Endothelial cell (in vitro differentiated cells): ENCODE results near the gene CDKN1C. TPM values are rescaled to one million over a fixed set of nuclear protein-coding genes. Genes with fewer than 3 reads are reported as not detected.
A peak's percentile ranks its signal among the peaks of the same experiment; 100 is the strongest.

Experiments used
- DNase-seq: peaks from one replicate; pipeline ENCODE4 v3.0.0; 2021; ENCODE audit warnings: low spot score
- H3K27ac Mint-ChIP-seq: one replicate; pipeline ENCODE4 v1.8.0; 2021; ENCODE audit warnings: mixed read lengths, inconsistent platforms; ENCODE audit not compliant: unreplicated experiment
- H3K27me3 Mint-ChIP-seq: one replicate; pipeline ENCODE4 v1.8.0; 2021; ENCODE audit warnings: mild to moderate bottlenecking, moderate library complexity, mixed read lengths, inconsistent platforms; ENCODE audit not compliant: unreplicated experiment
- H3K36me3 Mint-ChIP-seq: one replicate; pipeline ENCODE4 v1.8.0; 2021; ENCODE audit warnings: mild to moderate bottlenecking, low read depth, mixed read lengths, inconsistent platforms; ENCODE audit not compliant: unreplicated experiment
- H3K4me1 Mint-ChIP-seq: one replicate; pipeline ENCODE4 v1.8.0; 2021; ENCODE audit warnings: mild to moderate bottlenecking, mixed read lengths, inconsistent platforms; ENCODE audit not compliant: unreplicated experiment
- H3K4me3 Mint-ChIP-seq: one replicate; pipeline ENCODE4 v1.8.0; 2021; ENCODE audit warnings: mild to moderate bottlenecking, mixed read lengths, inconsistent platforms; ENCODE audit not compliant: unreplicated experiment
- H3K9me3 Mint-ChIP-seq: one replicate; pipeline ENCODE4 v1.8.0; 2021; ENCODE audit warnings: mixed read lengths, inconsistent platforms; ENCODE audit not compliant: unreplicated experiment
- CTCF ChIP-seq: fragments of 200-600 bp; sonication (generic); IDR thresholded peaks from one replicate; pipeline ENCODE4 v1.5.0; 2021; ENCODE audit warnings: antibody characterized with exemption; ENCODE audit not compliant: unreplicated experiment
- total RNA-seq: library from RNA; stranded (reverse); fragmentation: NEBNext Ultra II Directional; extraction: Animal tissue kit (Norgen Biotek cat#: 25700); gene quantifications from one replicate; pipeline ENCODE4 v1.2.1, GENCODE V29; 2021; ENCODE audit not compliant: unreplicated experiment

The CDKN1C gene
- total RNA-seq, 1 donor from 2014 or later, result 25.3 TPM

GRCh38 chr11:2853401-2853800 is 32.2 kb downstream of the CDKN1C start:
- H3K27ac Mint-ChIP-seq, result no peak overlapping the region
- H3K4me1 Mint-ChIP-seq, result no peaks in the 10 kb centered on the region

DNA sequence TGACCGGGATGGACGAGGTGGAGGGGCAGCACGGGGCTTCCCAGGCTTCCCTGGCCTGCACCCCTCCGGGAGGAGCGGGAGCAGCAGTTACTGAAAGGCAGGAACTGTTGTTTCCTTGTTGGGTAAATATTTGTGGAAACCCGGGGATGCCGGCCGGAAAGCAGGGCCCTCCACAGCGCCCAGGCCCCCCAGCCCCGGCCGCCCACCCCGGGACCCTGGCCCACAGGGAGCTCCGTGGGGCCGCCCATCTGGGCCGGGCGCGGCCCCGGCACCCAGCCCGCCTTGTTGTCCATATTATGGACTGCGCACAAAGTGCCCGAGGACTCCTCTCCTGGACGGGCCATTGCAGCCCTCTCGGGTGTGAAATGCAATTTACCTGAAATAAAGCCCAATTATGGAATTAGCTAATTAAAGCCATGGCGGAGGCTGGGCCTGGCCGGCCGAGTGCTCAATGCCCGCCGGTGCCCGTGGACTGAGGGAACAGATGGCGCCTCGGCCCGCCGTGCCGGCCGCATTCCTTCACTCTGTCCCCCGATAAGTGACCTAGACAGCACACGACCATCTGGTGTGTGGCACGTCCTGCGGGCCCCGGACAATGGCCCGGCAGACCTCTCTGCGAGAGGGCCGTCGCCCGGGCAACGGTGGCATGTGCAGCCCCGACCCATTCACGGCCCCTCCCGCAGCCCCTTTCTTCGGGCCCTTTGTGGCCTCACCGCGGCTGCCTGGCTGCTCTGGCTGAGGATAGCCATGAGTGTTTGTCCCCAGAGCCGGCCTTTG is 35.4 kb downstream of the CDKN1C start:
- Mint-ChIP-seq H3K27me3 (peaks cover 16% of the 10 kb centered on the region), H3K36me3 (peaks cover 8% of the 10 kb centered on the region), H3K4me3 (no peak overlapping the region), H3K9me3 (no peaks in the 10 kb centered on the region), H3K4me1 (no peaks in the 10 kb centered on the region), H3K27ac (no peak overlapping the region)
- DNase-seq, result no peak
- TF ChIP-seq CTCF, result no peak

More at GRCh38 chr11:2853401-2853800, 32.2 kb downstream of the CDKN1C start:
- Mint-ChIP-seq H3K36me3 (peaks cover 8% of the 10 kb centered on the region), H3K9me3 (no peaks in the 10 kb centered on the region), H3K27me3 (peaks cover 15% of the 10 kb centered on the region), H3K4me3 (no peak overlapping the region)
- TF ChIP-seq CTCF, result no peak
- no peak for DNase-seq

DNA sequence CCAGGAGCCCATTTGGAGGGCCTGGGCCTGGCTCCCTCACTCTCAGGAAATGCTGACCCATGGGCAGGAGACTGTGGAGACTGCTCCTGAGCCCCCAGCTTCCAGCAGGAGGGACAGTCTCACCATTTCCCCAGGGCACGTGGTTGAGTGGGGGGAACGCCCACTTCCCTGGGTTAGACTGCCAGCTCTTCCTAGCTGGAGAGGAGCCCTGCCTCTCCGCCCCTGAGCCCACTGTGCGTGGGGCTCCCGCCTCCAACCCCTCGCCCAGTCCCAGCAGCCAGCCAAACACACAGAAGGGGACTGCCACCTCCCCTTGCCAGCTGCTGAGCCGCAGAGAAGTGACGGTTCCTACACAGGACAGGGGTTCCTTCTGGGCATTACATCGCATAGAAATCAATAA is 37.1 kb downstream of the CDKN1C start:
- peaks cover 4% of the 10 kb centered on the region for H3K36me3 Mint-ChIP-seq
- no peaks in the 10 kb centered on the region for H3K4me1 Mint-ChIP-seq
- no peak overlapping the region for H3K4me3 Mint-ChIP-seq
- H3K27ac Mint-ChIP-seq, result peak overlapping the region; percentile 30
- no peak for DNase-seq
- TF ChIP-seq CTCF, result no peak
- H3K27me3 Mint-ChIP-seq, result peaks cover 15% of the 10 kb centered on the region
- no peaks in the 10 kb centered on the region for H3K9me3 Mint-ChIP-seq

DNA sequence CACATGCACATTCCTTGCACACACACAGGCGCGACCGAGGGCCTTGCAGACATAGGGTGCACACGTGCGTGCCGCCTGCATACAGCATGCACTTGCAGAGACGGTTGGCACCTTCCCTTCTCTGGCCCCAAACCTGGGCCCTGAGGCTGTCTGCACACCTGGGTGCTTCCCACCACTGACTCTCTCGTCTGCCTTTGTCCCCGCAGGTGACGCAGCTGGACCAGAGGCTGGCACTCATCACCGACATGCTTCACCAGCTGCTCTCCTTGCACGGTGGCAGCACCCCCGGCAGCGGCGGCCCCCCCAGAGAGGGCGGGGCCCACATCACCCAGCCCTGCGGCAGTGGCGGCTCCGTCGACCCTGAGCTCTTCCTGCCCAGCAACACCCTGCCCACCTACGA is 38.0 kb downstream of the CDKN1C start:
- no peak for DNase-seq
- H3K27ac Mint-ChIP-seq, result no peak overlapping the region
- H3K27me3 Mint-ChIP-seq, result peaks cover 12% of the 10 kb centered on the region
- no peaks in the 10 kb centered on the region for H3K9me3 Mint-ChIP-seq
- H3K36me3 Mint-ChIP-seq, result peaks cover 4% of the 10 kb centered on the region
- H3K4me3 Mint-ChIP-seq, result no peak overlapping the region
- no peaks in the 10 kb centered on the region for H3K4me1 Mint-ChIP-seq
- TF ChIP-seq CTCF, result no peak

GRCh38 chr11:2846470-2846869 is 39.1 kb downstream of the CDKN1C start:
- Mint-ChIP-seq H3K4me3 (no peak overlapping the region), H3K27ac (no peak overlapping the region), H3K27me3 (peaks cover 11% of the 10 kb centered on the region), H3K9me3 (no peaks in the 10 kb centered on the region), H3K4me1 (no peaks in the 10 kb centered on the region), H3K36me3 (peaks cover 4% of the 10 kb centered on the region)
- no peak for DNase-seq
- no peak for TF ChIP-seq CTCF
